ENCODE measurements around the gene PRRT3.

GRCh38 chr3:9965200-9965875 is 13.1 kb upstream of the PRRT3 start:
- TF ChIP-seq, protein P1, sequence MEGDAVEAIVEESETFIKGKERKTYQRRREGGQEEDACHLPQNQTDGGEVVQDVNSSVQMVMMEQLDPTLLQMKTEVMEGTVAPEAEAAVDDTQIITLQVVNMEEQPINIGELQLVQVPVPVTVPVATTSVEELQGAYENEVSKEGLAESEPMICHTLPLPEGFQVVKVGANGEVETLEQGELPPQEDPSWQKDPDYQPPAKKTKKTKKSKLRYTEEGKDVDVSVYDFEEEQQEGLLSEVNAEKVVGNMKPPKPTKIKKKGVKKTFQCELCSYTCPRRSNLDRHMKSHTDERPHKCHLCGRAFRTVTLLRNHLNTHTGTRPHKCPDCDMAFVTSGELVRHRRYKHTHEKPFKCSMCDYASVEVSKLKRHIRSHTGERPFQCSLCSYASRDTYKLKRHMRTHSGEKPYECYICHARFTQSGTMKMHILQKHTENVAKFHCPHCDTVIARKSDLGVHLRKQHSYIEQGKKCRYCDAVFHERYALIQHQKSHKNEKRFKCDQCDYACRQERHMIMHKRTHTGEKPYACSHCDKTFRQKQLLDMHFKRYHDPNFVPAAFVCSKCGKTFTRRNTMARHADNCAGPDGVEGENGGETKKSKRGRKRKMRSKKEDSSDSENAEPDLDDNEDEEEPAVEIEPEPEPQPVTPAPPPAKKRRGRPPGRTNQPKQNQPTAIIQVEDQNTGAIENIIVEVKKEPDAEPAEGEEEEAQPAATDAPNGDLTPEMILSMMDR (conservative IDR thresholded peaks at IDR 0.05 in 1 of 2, IDR thresholded peaks at IDR 0.05 in 1 of 2; ENCODE audit: extremely low read depth in 1 of 2, insufficient read depth in 1 of 2, low read depth in 1 of 2, low read length in 2 of 2), result no peak
- TF ChIP-seq EZH2 (IDR thresholded peaks at IDR 0.05; ENCODE audit: borderline replicate concordance, low read length), result no peak

All from mammary epithelial cell (primary cell).